Naive thymus-derived CD4-positive, alpha-beta T cell (primary cell): ENCODE measurements around the gene SCAP. TPM values are rescaled to one million over a fixed set of nuclear protein-coding genes. Genes with fewer than 3 reads are reported as not detected.

Experiments
- ATAC-seq: fragments of 150-1000 bp; cut with Tn5 transposase; 2 replicates; pipeline ENCODE4 v1.10.0; 2021; ENCODE audit warnings: mild to moderate bottlenecking, moderate library complexity
- CTCF ChIA-PET: fragments of 350-600 bp; sonication (Branson Sonifier 250); formaldehyde crosslinking; loops from one replicate; lab custom pipeline; 2021; ENCODE audit warnings: antibody characterized with exemption; lab: Charles Lee
- POLR2A ChIA-PET: fragments of 350-600 bp; sonication (Branson Sonifier 250); formaldehyde crosslinking; loops from one replicate; lab custom pipeline; 2021; ENCODE audit warnings: antibody characterized with exemption, inconsistent platforms; lab: Charles Lee
- DNase-seq, 9 donors: peaks; one replicate each; pipeline versions ENCODE4 v3.0.0 to v3.0.0-alpha.2; 2020 to 2022; ENCODE audit warnings: mixed read lengths in 1 of 9
- H3K27ac ChIP-seq: one replicate; pipeline ENCODE4 v1.7.0; 2013; ENCODE audit warnings: mild to moderate bottlenecking, low read depth, low read length, moderate library complexity
- H3K27me3 ChIP-seq, 2 donors: one replicate each; pipeline ENCODE4 v1.7.0; 2013; ENCODE audit warnings: low read length in 2 of 2, mild to moderate bottlenecking in 2 of 2, moderate library complexity in 2 of 2; ENCODE audit not compliant: control insufficient read depth in 2 of 2, insufficient read depth in 2 of 2
- H3K36me3 ChIP-seq, 3 experiments: 1 replicate in 2 of 3; 2 replicates in 1 of 3; pipeline ENCODE4 v1.7.0; 2013; ENCODE audit warnings: low read length in 3 of 3, mild to moderate bottlenecking in 3 of 3, moderate library complexity in 1 of 3; ENCODE audit not compliant: insufficient read depth in 3 of 3, control insufficient read depth in 2 of 3
- H3K4me1 ChIP-seq, 2 donors: one replicate each; pipeline ENCODE4 v1.7.0; 2013; ENCODE audit warnings: low read length in 2 of 2, mild to moderate bottlenecking in 2 of 2, moderate library complexity in 1 of 2; ENCODE audit not compliant: control insufficient read depth in 2 of 2, insufficient read depth in 2 of 2
- H3K4me3 ChIP-seq: 2 replicates; pipeline ENCODE4 v1.7.0; 2013; ENCODE audit warnings: mild to moderate bottlenecking, low read length
- H3K9me3 ChIP-seq, 3 experiments: 1 replicate in 2 of 3; 2 replicates in 1 of 3; pipeline ENCODE4 v1.7.0; 2013; ENCODE audit warnings: low read length in 3 of 3; ENCODE audit not compliant: control insufficient read depth in 2 of 3
- H3K27ac Mint-ChIP-seq, 9 donors: one replicate each; pipeline ENCODE4 v1.8.0; 2020 to 2022; ENCODE audit warnings: mixed read lengths in 9 of 9, mild to moderate bottlenecking in 8 of 9, moderate library complexity in 5 of 9, inconsistent platforms in 2 of 9
- H3K27me3 Mint-ChIP-seq, 5 donors: one replicate each; pipeline ENCODE4 v1.8.0; 2021 to 2022; ENCODE audit warnings: mixed read lengths in 5 of 5, mild to moderate bottlenecking in 1 of 5
- H3K36me3 Mint-ChIP-seq, 5 donors: one replicate each; pipeline ENCODE4 v1.8.0; 2020 to 2022; ENCODE audit warnings: mixed read lengths in 5 of 5, mild to moderate bottlenecking in 3 of 5, inconsistent platforms in 1 of 5
- H3K4me1 Mint-ChIP-seq, 7 donors: one replicate each; pipeline ENCODE4 v1.8.0; 2020 to 2022; ENCODE audit warnings: mixed read lengths in 7 of 7, mild to moderate bottlenecking in 3 of 7, inconsistent platforms in 1 of 7
- H3K4me3 Mint-ChIP-seq, 10 donors: one replicate each; pipeline ENCODE4 v1.8.0; 2020 to 2022; ENCODE audit warnings: mild to moderate bottlenecking in 10 of 10, mixed read lengths in 10 of 10, moderate library complexity in 6 of 10, inconsistent platforms in 2 of 10
- H3K9me3 Mint-ChIP-seq, 11 donors: one replicate each; pipeline ENCODE4 v1.8.0; 2020 to 2022; ENCODE audit warnings: mixed read lengths in 11 of 11, mild to moderate bottlenecking in 4 of 11, inconsistent platforms in 1 of 11, moderate library complexity in 1 of 11
- intact Hi-C, 2 donors: fragments of 100-400 bp; cut with micrococcal nuclease; formaldehyde crosslinking; loops; one replicate each; pipeline ENCODE4 v1.15.1; 2023
- polyA plus RNA-seq, 2 donors: library from polyadenylated mRNA; unstranded; fragments of 300-500 nt; fragmentation: Illumina TruSeq; gene quantifications; one replicate each; pipeline ENCODE4 v1.2.3, GENCODE V29; 2021
- total RNA-seq, 6 experiments: library from RNA in 5 of 6; stranded (reverse) in 5 of 6; gene quantifications; 1 replicate in 5 of 6; 2 replicates in 1 of 6; pipeline ENCODE4 v1.2.3 and lab custom pipeline; 2021 to 2026

SCAP gene
- total and polyA plus RNA-seq, 7 experiments from 2014 or later, result 34.5 to 95.4 (median 90.2) TPM

GRCh38 chr3:47443611-47443995 lies 32.1 kb downstream of the SCAP start:
- intact Hi-C loops, result no loop called here
- DNase-seq, result no peak
- ChIA-PET POLR2A (interaction anchor here (1.2 kb wide), 1 partner anchor 9 kb away, joined by 4 read pairs; no protein-coding TSS in a partner anchor), CTCF (no interaction called here)
- Mint-ChIP-seq H3K36me3 (peaks cover 3 to 36% (median 14%) of the 10 kb centered on the region in 5 donors), H3K27me3 (no peaks in the 10 kb centered on the region), H3K4me1 (peaks cover 2 to 24% (median 18%) of the 10 kb centered on the region in 7 donors), H3K9me3 (peaks cover 0 to 9% (median 0%) of the 10 kb centered on the region in 11 donors), H3K4me3 (no peak overlapping the region), H3K27ac (peak overlapping the region in 3 of 9 donors; percentile 20 to 27 (median 22))
- no peaks in the 10 kb centered on the region for H3K9me3 ChIP-seq
- H3K27me3 ChIP-seq, result no peaks in the 10 kb centered on the region
- no peak overlapping the region for H3K4me3 ChIP-seq
- H3K4me1 ChIP-seq, result no peaks in the 10 kb centered on the region
- H3K36me3 ChIP-seq, result peaks cover 0 to 41% (median 10%) of the 10 kb centered on the region in 3 experiments
- ATAC-seq, result no peak
- no peak overlapping the region for H3K27ac ChIP-seq

- ChIA-PET POLR2A (no interaction called here), CTCF (no interaction called here)
- Histone ChIP-seq H3K9me3 (no peaks in the 10 kb centered on the region), H3K36me3 (peaks cover 0 to 49% (median 11%) of the 10 kb centered on the region in 3 experiments), H3K27ac (no peak overlapping the region), H3K27me3 (no peaks in the 10 kb centered on the region), H3K4me1 (no peaks in the 10 kb centered on the region), H3K4me3 (no peak overlapping the region)
- ATAC-seq (no peak), DNase-seq (no peak)
- intact Hi-C loops, result no loop called here
- H3K4me3 Mint-ChIP-seq, result no peak overlapping the region
- H3K9me3 Mint-ChIP-seq, result peaks cover 0 to 2% (median 0%) of the 10 kb centered on the region in 11 donors
- peaks cover 2 to 18% (median 11%) of the 10 kb centered on the region in 7 donors for H3K4me1 Mint-ChIP-seq
- peak overlapping the region in 5 of 9 donors; percentile 19 to 59 (median 47) for H3K27ac Mint-ChIP-seq
- H3K27me3 Mint-ChIP-seq, result no peaks in the 10 kb centered on the region
- H3K36me3 Mint-ChIP-seq, result peaks cover 0 to 36% (median 15%) of the 10 kb centered on the region in 5 donors
Observed at GRCh38 chr3:47441796-47442551, 33.8 kb downstream of the SCAP start.

- ATAC-seq, result no peak
- Histone ChIP-seq H3K36me3 (peaks cover 0 to 53% (median 11%) of the 10 kb centered on the region in 3 experiments), H3K4me3 (no peak overlapping the region), H3K27ac (no peak overlapping the region), H3K9me3 (no peaks in the 10 kb centered on the region), H3K27me3 (no peaks in the 10 kb centered on the region), H3K4me1 (no peaks in the 10 kb centered on the region)
- intact Hi-C loops, result loop anchor here in 1 of 2 donors (1.0 kb wide), 1 partner anchor 36 kb away; no protein-coding TSS in a partner anchor
- Mint-ChIP-seq H3K4me3 (no peak overlapping the region), H3K4me1 (peaks cover 2 to 18% (median 11%) of the 10 kb centered on the region in 7 donors), H3K36me3 (peaks cover 0 to 36% (median 15%) of the 10 kb centered on the region in 5 donors), H3K27me3 (no peaks in the 10 kb centered on the region), H3K9me3 (no peaks in the 10 kb centered on the region), H3K27ac (peak overlapping the region in 1 of 9 donors; percentile 9)
- no peak for DNase-seq
- ChIA-PET POLR2A (interaction anchor here (0.7 kb wide), 1 partner anchor 9 kb away, joined by 4 read pairs; no protein-coding TSS in a partner anchor), CTCF (interaction anchor here (1.0 kb wide), 1 partner anchor 35 kb away, joined by 3 read pairs; the partner anchor contains the start of gene SCAP)
Observed at GRCh38 chr3:47440131-47440530, 35.6 kb downstream of the SCAP start.

GRCh38 chr3:47436180-47436579 lies 39.6 kb downstream of the SCAP start:
- no peaks in the 10 kb centered on the region for H3K9me3 ChIP-seq
- POLR2A ChIA-PET, result interaction anchor here (0.5 kb wide), 1 partner anchor 286 kb away, joined by 3 read pairs; no protein-coding TSS in a partner anchor
- H3K4me3 Mint-ChIP-seq, result no peak overlapping the region
- CTCF ChIA-PET, result no interaction called here
- H3K4me1 Mint-ChIP-seq, result peaks cover 0 to 3% (median 0%) of the 10 kb centered on the region in 7 donors
- no peaks in the 10 kb centered on the region for H3K27me3 Mint-ChIP-seq
- no peaks in the 10 kb centered on the region for H3K9me3 Mint-ChIP-seq
- intact Hi-C loops, result loop anchor here in 1 of 2 donors (2.0 kb wide), 1 partner anchor 39 kb away; the partner anchor contains the start of gene SCAP
- peaks cover 16 to 66% (median 21%) of the 10 kb centered on the region in 3 experiments for H3K36me3 ChIP-seq
- peaks cover 14 to 47% (median 24%) of the 10 kb centered on the region in 5 donors for H3K36me3 Mint-ChIP-seq
- H3K4me1 ChIP-seq, result no peaks in the 10 kb centered on the region
- no peak for ATAC-seq
- H3K27ac Mint-ChIP-seq, result no peak overlapping the region
- H3K27ac ChIP-seq, result no peak overlapping the region
- H3K4me3 ChIP-seq, result no peak overlapping the region
- no peaks in the 10 kb centered on the region for H3K27me3 ChIP-seq
- DNase-seq, result no peak

GRCh38 chr3:47434849-47435248 lies 40.9 kb downstream of the SCAP start:
- POLR2A ChIA-PET, result interaction anchor here (1.1 to 1.3 kb wide), 2 partner anchors 12 to 14 kb away, joined by 3 to 5 read pairs; no protein-coding TSS in a partner anchor
- no peaks in the 10 kb centered on the region for H3K27me3 ChIP-seq

GRCh38 chr3:47433796-47434195 lies 41.9 kb downstream of the SCAP start:
- Mint-ChIP-seq H3K27me3 (no peaks in the 10 kb centered on the region), H3K9me3 (peaks cover 0 to 2% (median 0%) of the 10 kb centered on the region in 11 donors), H3K4me1 (peaks cover 0 to 6% (median 0%) of the 10 kb centered on the region in 7 donors), H3K27ac (peak overlapping the region in 1 of 9 donors; percentile 14), H3K4me3 (no peak overlapping the region), H3K36me3 (peaks cover 14 to 37% (median 24%) of the 10 kb centered on the region in 5 donors)
- Histone ChIP-seq H3K4me3 (no peak overlapping the region), H3K4me1 (no peaks in the 10 kb centered on the region), H3K9me3 (no peaks in the 10 kb centered on the region), H3K27me3 (no peaks in the 10 kb centered on the region), H3K27ac (no peak overlapping the region), H3K36me3 (peaks cover 16 to 63% (median 20%) of the 10 kb centered on the region in 3 experiments)
- ChIA-PET POLR2A (interaction anchor here (1.1 kb wide), 1 partner anchor 11 kb away, joined by 3 read pairs; no protein-coding TSS in a partner anchor), CTCF (interaction anchor here (0.5 kb wide), 1 partner anchor 19 kb away, joined by 3 read pairs; no protein-coding TSS in a partner anchor)
- DNase-seq (no peak), ATAC-seq (no peak)
- intact Hi-C loops, result no loop called here

More at GRCh38 chr3:47434849-47435248, 40.9 kb downstream of the SCAP start:
- Mint-ChIP-seq H3K9me3 (peaks cover 0 to 2% (median 0%) of the 10 kb centered on the region in 11 donors), H3K36me3 (peaks cover 14 to 44% (median 29%) of the 10 kb centered on the region in 5 donors), H3K27ac (peak overlapping the region in 1 of 9 donors; percentile 38), H3K4me3 (no peak overlapping the region), H3K27me3 (no peaks in the 10 kb centered on the region), H3K4me1 (peaks cover 0 to 6% (median 0%) of the 10 kb centered on the region in 7 donors)
- Histone ChIP-seq H3K27ac (no peak overlapping the region), H3K4me1 (no peaks in the 10 kb centered on the region), H3K9me3 (no peaks in the 10 kb centered on the region), H3K4me3 (no peak overlapping the region), H3K36me3 (peaks cover 16 to 68% (median 21%) of the 10 kb centered on the region in 3 experiments)
- CTCF ChIA-PET, result no interaction called here
- DNase-seq, result no peak
- intact Hi-C loops, result no loop called here
- no peak for ATAC-seq
